Mucosa of descending colon (tissue), 3 donors: ENCODE measurements around the gene DMWD. TPM values are rescaled to one million over a fixed set of nuclear protein-coding genes. Genes with fewer than 3 reads are reported as not detected.

Experiments used
- ATAC-seq: fragments of 200-7000 bp; cut with Tn5 transposase; one replicate; pipeline ENCODE4 v1.9.1; 2020; ENCODE audit warnings: mild to moderate bottlenecking, moderate library complexity
- DNase-seq, 3 donors: peaks; one replicate each; pipeline ENCODE4 v3.0.0-alpha.2; 2020
- H3K36me3 ChIP-seq: fragments of 200-600 bp; one replicate; pipeline ENCODE4 v1.8.0; 2021; ENCODE audit warnings: low read depth, mild to moderate bottlenecking
- H3K4me1 ChIP-seq: fragments of 200-600 bp; one replicate; pipeline ENCODE4 v1.8.0; 2021; ENCODE audit warnings: low read depth, mild to moderate bottlenecking
- H3K4me3 ChIP-seq: fragments of 200-600 bp; one replicate; pipeline ENCODE4 v1.8.0; 2021; ENCODE audit warnings: mild to moderate bottlenecking
- H3K9me3 ChIP-seq: fragments of 200-600 bp; one replicate; pipeline ENCODE4 v1.8.0; 2021; ENCODE audit warnings: mild to moderate bottlenecking
- CTCF ChIP-seq: fragments of 200-600 bp; IDR thresholded peaks from one replicate; pipeline ENCODE4 v1.8.0; 2022; ENCODE audit warnings: antibody characterized with exemption, mild to moderate bottlenecking
- intact Hi-C, 2 donors: fragments of 100-400 bp; cut with DNase I in 1 of 2; cut with micrococcal nuclease in 1 of 2; formaldehyde crosslinking; loops; one replicate each; pipeline versions ENCODE4 v1.11.0 to v1.11.1; 2022; cut with DNase I, micrococcal nuclease
- total RNA-seq, 3 donors: library from RNA; stranded (reverse); fragmentation: NEBNext Ultra II Directional in 2 of 3; extraction: Animal tissue kit (Norgen Biotek cat#: 25700) in 2 of 3; gene quantifications; one replicate each; pipeline versions ENCODE4 v1.2.1 to v1.2.4, GENCODE V29; 2021 to 2023
- donor health status: DM: no; HTN: no; CAD: no; lungs with moderate emphysema.
- donor health status: DM: no; HTN: no; CAD: no.
- donor health status: DM: no; HTN: yes; CAD: no.

DMWD gene
- total RNA-seq, 3 donors from 2014 or later = 33.2 to 67.1 (median 43.7) TPM

- DNase-seq (peak; percentile 64 to 80 (median 76)), ATAC-seq (peak; percentile 3)
- intact Hi-C loops = no loop called here
These were observed 22.8 kb downstream of the DMWD start for GRCh38 chr19:45769821-45770191.

GRCh38 chr19:45768984-45769782 is 23.5 kb downstream of the DMWD start, which contains the start of gene SIX5:
Gene SIX5 (minus strand): TSS chr19:45769252. CDS start chr19:45768844, 408 bp downstream.
- peaks cover 27% of the 10 kb centered on the region for H3K4me1 ChIP-seq
- TF ChIP-seq CTCF = no peak

More at GRCh38 chr19:45769821-45770191, 22.8 kb downstream of the DMWD start:
- Histone ChIP-seq H3K4me3 (peak overlapping the region; percentile 19), H3K4me1 (peaks cover 23% of the 10 kb centered on the region), H3K9me3 (no peaks in the 10 kb centered on the region), H3K36me3 (no peaks in the 10 kb centered on the region)
- TF ChIP-seq CTCF = no peak

GRCh38 chr19:45768655-45768983 is 24.0 kb downstream of the DMWD start:
- no peaks in the 10 kb centered on the region for H3K36me3 ChIP-seq
- intact Hi-C loops = no loop called here
- no peak for TF ChIP-seq CTCF
- DNase-seq = peak in 2 of 3 donors; percentile 70
- ATAC-seq = no peak
- peaks cover 30% of the 10 kb centered on the region for H3K4me1 ChIP-seq
- H3K4me3 ChIP-seq = peak overlapping the region; percentile 52
- H3K9me3 ChIP-seq = no peaks in the 10 kb centered on the region

More at GRCh38 chr19:45768984-45769782, 23.5 kb downstream of the DMWD start, which contains the start of gene SIX5:
- DNase-seq (peak; percentile 99 to 100 (median 99)), ATAC-seq (peak; percentile 69)
- intact Hi-C loops = no loop called here
- H3K36me3 ChIP-seq = no peaks in the 10 kb centered on the region
- no peaks in the 10 kb centered on the region for H3K9me3 ChIP-seq
- peak within 1 kb of the TSS; percentile 52 for H3K4me3 ChIP-seq

- H3K36me3 ChIP-seq = no peaks in the 10 kb centered on the region
- H3K4me3 ChIP-seq = peak overlapping the region; percentile 52
- DNase-seq (peak; percentile 69 to 81 (median 74)), ATAC-seq (peak; percentile 2)
- intact Hi-C loops = no loop called here
- H3K9me3 ChIP-seq = no peaks in the 10 kb centered on the region
- no peak for TF ChIP-seq CTCF
- peaks cover 30% of the 10 kb centered on the region for H3K4me1 ChIP-seq
These were observed 24.6 kb downstream of the DMWD start for GRCh38 chr19:45767881-45768654.

- intact Hi-C loops = no loop called here
- Histone ChIP-seq H3K4me1 (peaks cover 30% of the 10 kb centered on the region), H3K36me3 (no peaks in the 10 kb centered on the region), H3K4me3 (peak overlapping the region; percentile 52), H3K9me3 (no peaks in the 10 kb centered on the region)
- DNase-seq (peak; percentile 69 to 82 (median 81)), ATAC-seq (peak; percentile 3)
- no peak for TF ChIP-seq CTCF
These were observed 25.2 kb downstream of the DMWD start for GRCh38 chr19:45767410-45767880.
